Neural progenitor cell (in vitro differentiated cells): ENCODE results near the gene CFAP221. TPM values are rescaled to one million over a fixed set of nuclear protein-coding genes. Genes with fewer than 3 reads are reported as not detected.

Experiments
- DNase-seq: peaks from one replicate; pipeline ENCODE4 v3.0.0-alpha.2; 2016; ENCODE audit warnings: low spot score
- H2AFZ ChIP-seq: fragments of 200-600 bp; sonication (generic); replicated peaks from 2 replicates; pipeline ENCODE4 v1.6.1; 2016; ENCODE audit warnings: antibody characterized with exemption
- H3F3A ChIP-seq: fragments of 200-600 bp; sonication (generic); 2 replicates; pipeline ENCODE4 v1.6.1; 2016; ENCODE audit warnings: antibody characterized with exemption, low read depth
- H3K27ac ChIP-seq: fragments of 200-600 bp; sonication (generic); 2 replicates; pipeline ENCODE4 v1.5.1; 2016; ENCODE audit warnings: mild to moderate bottlenecking
- H3K27me3 ChIP-seq: fragments of 200-600 bp; sonication (generic); 2 replicates; pipeline ENCODE4 v1.6.1; 2016; ENCODE audit warnings: mild to moderate bottlenecking, moderate library complexity
- H3K36me3 ChIP-seq: fragments of 200-600 bp; sonication (generic); 2 replicates; pipeline ENCODE4 v1.5.1; 2016
- H3K4me1 ChIP-seq: fragments of 200-600 bp; sonication (generic); 2 replicates; pipeline ENCODE4 v1.6.1; 2016; ENCODE audit warnings: mixed run types
- H3K4me2 ChIP-seq: fragments of 200-600 bp; sonication (generic); 2 replicates; pipeline ENCODE4 v1.6.1; 2016
- H3K4me3 ChIP-seq: fragments of 200-600 bp; sonication (generic); 2 replicates; pipeline ENCODE4 v1.5.1; 2016
- H3K79me2 ChIP-seq: fragments of 200-600 bp; sonication (generic); 2 replicates; pipeline ENCODE4 v1.6.1; 2016; ENCODE audit warnings: low read depth
- H3K9ac ChIP-seq: fragments of 200-600 bp; sonication (generic); 2 replicates; pipeline ENCODE4 v1.6.1; 2016
- H3K9me3 ChIP-seq: fragments of 200-600 bp; sonication (generic); 2 replicates; pipeline ENCODE4 v1.5.1; 2016; ENCODE audit warnings: low read depth
- H4K20me1 ChIP-seq: fragments of 200-600 bp; sonication (generic); 2 replicates; pipeline ENCODE4 v1.6.1; 2016; ENCODE audit warnings: low read depth
- H3K27ac Mint-ChIP-seq: 3 replicates; pipeline ENCODE4 v1.8.0; 2021; ENCODE audit warnings: mixed read lengths
- H3K27me3 Mint-ChIP-seq: 2 replicates; pipeline ENCODE4 v1.8.0; 2022; ENCODE audit warnings: low read depth, mild to moderate bottlenecking, inconsistent platforms, moderate library complexity, mixed read lengths; ENCODE audit not compliant: insufficient read depth
- H3K36me3 Mint-ChIP-seq: 3 replicates; pipeline ENCODE4 v1.8.0; 2021; ENCODE audit warnings: mixed read lengths
- H3K4me1 Mint-ChIP-seq: 3 replicates; pipeline ENCODE4 v1.8.0; 2021; ENCODE audit warnings: mixed read lengths
- H3K4me3 Mint-ChIP-seq: 3 replicates; pipeline ENCODE4 v1.8.0; 2021; ENCODE audit warnings: mild to moderate bottlenecking, moderate library complexity, mixed read lengths
- H3K9me3 Mint-ChIP-seq: 3 replicates; pipeline ENCODE4 v1.8.0; 2020; ENCODE audit warnings: mixed read lengths
- EZH2 ChIP-seq: fragments of 200-600 bp; sonication (generic); IDR thresholded peaks from 2 replicates; pipeline ENCODE4 v1.6.1; 2017; ENCODE audit warnings: antibody characterized with exemption, mild to moderate bottlenecking, moderate library complexity
- EZH2phosphoT487 ChIP-seq: fragments of 200-600 bp; sonication (generic); IDR thresholded peaks from 2 replicates; pipeline ENCODE4 v1.6.1; 2017; ENCODE audit warnings: antibody characterized with exemption
- total RNA-seq: library from RNA; depleted of rRNA; stranded (reverse); fragments of >200 nt; gene quantifications from 2 replicates; pipeline ENCODE4 v1.2.3, GENCODE V29; 2015; ENCODE audit warnings: low replicate concordance
- TF ChIP-seq, protein P1 (sequence below): fragments of 200-600 bp; sonication (generic); IDR thresholded peaks from 2 replicates; pipeline ENCODE4 v1.5.1; 2017; ENCODE audit warnings: antibody characterized with exemption, mild to moderate bottlenecking

Gene CFAP221
- total RNA-seq, 1 donor from 2014 or later = 1.5 TPM

DNA sequence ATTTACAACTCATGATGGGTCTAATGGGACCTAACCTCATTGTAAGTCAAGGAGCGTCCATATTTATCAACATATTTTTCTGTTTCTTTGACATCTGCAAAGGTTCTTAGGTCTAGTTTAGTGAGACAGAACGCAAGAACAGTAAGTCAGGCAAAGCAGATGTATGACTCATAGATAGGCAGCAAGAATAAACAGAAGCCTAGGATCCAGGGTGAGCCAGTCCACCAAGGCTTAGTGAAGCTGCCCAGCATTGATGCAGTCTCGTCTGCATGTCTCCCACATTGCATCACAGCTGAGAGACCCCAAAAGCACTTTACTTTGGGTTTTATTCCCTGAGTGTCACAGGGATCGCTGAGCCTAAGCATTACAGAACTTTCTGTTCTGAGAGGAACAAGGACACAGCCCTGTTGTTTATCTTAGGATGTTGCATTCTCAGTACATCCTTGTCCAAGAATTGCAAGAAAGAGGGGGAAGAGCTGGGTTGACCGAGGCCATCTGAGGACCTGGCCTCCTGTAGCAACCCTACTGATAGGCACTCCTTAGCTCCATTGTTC, 105.2 kb downstream of the CFAP221 start:
- Mint-ChIP-seq H3K9me3 (no peaks in the 10 kb centered on the region), H3K4me1 (no peaks in the 10 kb centered on the region), H3K27ac (no peak overlapping the region), H3K36me3 (no peaks in the 10 kb centered on the region), H3K27me3 (no peaks in the 10 kb centered on the region), H3K4me3 (no peak overlapping the region)
- Histone ChIP-seq H3K4me1 (no peaks in the 10 kb centered on the region), H4K20me1 (no peaks in the 10 kb centered on the region), H3K9me3 (no peaks in the 10 kb centered on the region), H3K4me3 (no peak overlapping the region), H2AFZ (no peak overlapping the region), H3K4me2 (no peak overlapping the region), H3K36me3 (no peaks in the 10 kb centered on the region), H3K9ac (no peak overlapping the region), H3K27me3 (no peaks in the 10 kb centered on the region), H3K27ac (no peak overlapping the region), H3K79me2 (no peaks in the 10 kb centered on the region), H3F3A (no peaks in the 10 kb centered on the region)
- no peak for DNase-seq
- TF ChIP-seq EZH2 = no peak
- no peak for TF ChIP-seq EZH2phosphoT487
- TF ChIP-seq, protein P1, sequence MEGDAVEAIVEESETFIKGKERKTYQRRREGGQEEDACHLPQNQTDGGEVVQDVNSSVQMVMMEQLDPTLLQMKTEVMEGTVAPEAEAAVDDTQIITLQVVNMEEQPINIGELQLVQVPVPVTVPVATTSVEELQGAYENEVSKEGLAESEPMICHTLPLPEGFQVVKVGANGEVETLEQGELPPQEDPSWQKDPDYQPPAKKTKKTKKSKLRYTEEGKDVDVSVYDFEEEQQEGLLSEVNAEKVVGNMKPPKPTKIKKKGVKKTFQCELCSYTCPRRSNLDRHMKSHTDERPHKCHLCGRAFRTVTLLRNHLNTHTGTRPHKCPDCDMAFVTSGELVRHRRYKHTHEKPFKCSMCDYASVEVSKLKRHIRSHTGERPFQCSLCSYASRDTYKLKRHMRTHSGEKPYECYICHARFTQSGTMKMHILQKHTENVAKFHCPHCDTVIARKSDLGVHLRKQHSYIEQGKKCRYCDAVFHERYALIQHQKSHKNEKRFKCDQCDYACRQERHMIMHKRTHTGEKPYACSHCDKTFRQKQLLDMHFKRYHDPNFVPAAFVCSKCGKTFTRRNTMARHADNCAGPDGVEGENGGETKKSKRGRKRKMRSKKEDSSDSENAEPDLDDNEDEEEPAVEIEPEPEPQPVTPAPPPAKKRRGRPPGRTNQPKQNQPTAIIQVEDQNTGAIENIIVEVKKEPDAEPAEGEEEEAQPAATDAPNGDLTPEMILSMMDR = no peak

DNA sequence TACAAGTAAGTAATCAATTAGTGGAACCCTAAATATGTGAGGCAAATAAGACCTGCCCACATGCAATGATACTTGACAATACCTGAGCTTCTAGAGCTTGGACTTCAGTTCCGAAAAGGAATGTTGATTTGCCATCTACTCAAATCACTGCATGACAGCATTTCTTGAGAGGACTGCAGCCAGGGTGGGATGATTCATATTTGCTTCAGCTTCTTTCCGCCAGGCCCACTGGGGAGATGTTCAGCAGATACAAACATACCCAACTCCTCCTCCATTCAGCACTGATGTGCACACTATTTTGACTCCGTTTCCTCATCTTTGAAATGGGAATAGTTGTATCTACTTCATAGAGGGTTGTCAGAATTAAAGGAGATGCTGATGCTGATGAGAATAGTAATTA, 106.0 kb downstream of the CFAP221 start:
- Mint-ChIP-seq H3K27me3 (no peaks in the 10 kb centered on the region), H3K27ac (no peak overlapping the region), H3K9me3 (no peaks in the 10 kb centered on the region), H3K4me3 (no peak overlapping the region), H3K36me3 (no peaks in the 10 kb centered on the region), H3K4me1 (no peaks in the 10 kb centered on the region)
- TF ChIP-seq, protein P1 = no peak
- TF ChIP-seq EZH2 (no peak), EZH2phosphoT487 (no peak)
- Histone ChIP-seq H2AFZ (no peak overlapping the region), H3F3A (no peaks in the 10 kb centered on the region), H3K9ac (no peak overlapping the region), H4K20me1 (no peaks in the 10 kb centered on the region), H3K27ac (no peak overlapping the region), H3K4me1 (no peaks in the 10 kb centered on the region), H3K9me3 (no peaks in the 10 kb centered on the region), H3K4me3 (no peak overlapping the region), H3K36me3 (no peaks in the 10 kb centered on the region), H3K4me2 (no peak overlapping the region), H3K79me2 (no peaks in the 10 kb centered on the region), H3K27me3 (no peaks in the 10 kb centered on the region)
- DNase-seq = no peak

DNA sequence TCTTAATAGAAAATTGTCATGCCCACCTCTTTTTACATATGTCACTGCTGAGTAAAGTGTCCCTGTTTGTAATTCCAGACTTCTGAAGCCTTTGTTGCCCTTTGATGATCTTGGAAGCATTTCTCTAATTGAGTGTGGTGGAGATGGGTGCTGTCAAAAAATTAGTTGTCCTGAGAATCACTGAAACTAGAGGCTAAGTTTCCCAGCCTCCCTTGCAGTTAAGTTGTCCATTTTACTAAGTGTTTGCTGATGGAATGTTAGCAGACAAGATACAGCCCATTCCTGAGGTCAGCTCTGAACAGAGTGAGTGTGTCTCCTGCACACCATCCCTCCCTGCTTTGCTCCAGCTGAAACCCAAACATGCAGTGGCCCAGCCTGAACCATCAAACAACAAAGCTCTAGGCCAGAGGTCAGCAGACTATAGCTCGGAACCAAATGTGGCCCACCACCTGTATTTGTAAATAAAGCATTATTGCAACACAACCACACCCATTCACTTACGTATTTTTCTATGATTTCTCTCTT, 106.7 kb downstream of the CFAP221 start:
- no peaks in the 10 kb centered on the region for H3K9me3 ChIP-seq
- Mint-ChIP-seq H3K9me3 (no peaks in the 10 kb centered on the region), H3K36me3 (no peaks in the 10 kb centered on the region), H3K4me3 (no peak overlapping the region), H3K27me3 (no peaks in the 10 kb centered on the region), H3K27ac (no peak overlapping the region), H3K4me1 (peaks cover 5% of the 10 kb centered on the region)
- no peaks in the 10 kb centered on the region for H4K20me1 ChIP-seq
- no peaks in the 10 kb centered on the region for H3K27me3 ChIP-seq
- no peaks in the 10 kb centered on the region for H3F3A ChIP-seq
- no peak overlapping the region for H3K27ac ChIP-seq
- DNase-seq = no peak
- H3K4me1 ChIP-seq = no peaks in the 10 kb centered on the region
- TF ChIP-seq, protein P1 = no peak
- TF ChIP-seq EZH2phosphoT487 = no peak
- no peak for TF ChIP-seq EZH2
- no peak overlapping the region for H2AFZ ChIP-seq
- H3K79me2 ChIP-seq = no peaks in the 10 kb centered on the region
- no peak overlapping the region for H3K9ac ChIP-seq
- no peaks in the 10 kb centered on the region for H3K36me3 ChIP-seq
- H3K4me2 ChIP-seq = no peak overlapping the region
- no peak overlapping the region for H3K4me3 ChIP-seq
